Measurements from ENCODE around the gene ZBTB18.

- TF ChIP-seq CTCF (conservative IDR thresholded peaks at IDR 0.05; ENCODE audit: low read length) (no peak), EZH2phosphoT487 (IDR thresholded peaks at IDR 0.05; ENCODE audit: borderline replicate concordance, low read depth, low read length) (no peak)
These were observed 38.0 kb upstream of the ZBTB18 start for GRCh38 chr1:244013100-244013499.
